GM19328 (cell line): ENCODE results near the gene TSSK6.
"Not testable (repeated sequence)": the region's sequence is repeated elsewhere in the genome, so short reads cannot be mapped to it uniquely, and the experiment has no call there.

Experiments
- ATAC-seq: cut with Tn5 transposase; IDR thresholded peaks from one replicate; pipeline ENCODE4 v1.9.1; 2021; ENCODE audit warnings: mild to moderate bottlenecking, moderate library complexity; ENCODE audit not compliant: unreplicated experiment

Gene TSSK6

GRCh38 chr19:19488875-19489690, 26.3 kb downstream of the TSSK6 start:
- no peak for ATAC-seq

- no peak for ATAC-seq
These were observed 27.1 kb downstream of the TSSK6 start for GRCh38 chr19:19487950-19488874.

GRCh38 chr19:19487077-19487949, 28.0 kb downstream of the TSSK6 start:
- ATAC-seq: no peak

GRCh38 chr19:19486343-19487076, 28.8 kb downstream of the TSSK6 start:
- ATAC-seq: no peak

- ATAC-seq: no peak
These were observed 29.4 kb downstream of the TSSK6 start for GRCh38 chr19:19485998-19486290.

GRCh38 chr19:19485161-19485997, 30.0 kb downstream of the TSSK6 start:
- no peak for ATAC-seq

GRCh38 chr19:19482809-19483596, 32.3 kb downstream of the TSSK6 start:
- no peak for ATAC-seq

GRCh38 chr19:19480688-19481087, 34.7 kb downstream of the TSSK6 start:
- no peak for ATAC-seq

GRCh38 chr19:19477705-19478383, 37.5 kb downstream of the TSSK6 start:
- ATAC-seq: no peak

GRCh38 chr19:19475849-19476828, 39.2 kb downstream of the TSSK6 start:
- no peak for ATAC-seq

- no peak for ATAC-seq
These were observed 40.2 kb downstream of the TSSK6 start for GRCh38 chr19:19475015-19475765.

- ATAC-seq: not testable (repeated sequence)
These were observed 43.2 kb downstream of the TSSK6 start for GRCh38 chr19:19472106-19472505.

- no peak for ATAC-seq
These were observed 43.7 kb downstream of the TSSK6 start for GRCh38 chr19:19471682-19472081.

GRCh38 chr19:19470579-19470978, 44.8 kb downstream of the TSSK6 start:
- ATAC-seq: no peak

GRCh38 chr19:19468424-19469050, 46.8 kb downstream of the TSSK6 start:
- no peak for ATAC-seq

- no peak for ATAC-seq
These were observed 49.1 kb downstream of the TSSK6 start for GRCh38 chr19:19466201-19466600.
